Caco-2 (cell line): ENCODE results near the gene BEND3. TPM values are rescaled to one million over a fixed set of nuclear protein-coding genes. Genes with fewer than 3 reads are reported as not detected.

Experiments used
- BruUV-seq: library from RNA; stranded (reverse); fragments of 400-500 nt; replicated peaks from 2 replicates; lab custom pipeline; 2021; lab: Mats Ljungman, UMichigan
- CTCF ChIA-PET: fragments of 300-600 bp; sonication (Branson Sonifier 250); formaldehyde crosslinking; loops from one replicate; lab custom pipeline; 2022; ENCODE audit warnings: antibody characterized with exemption; lab: Charles Lee
- POLR2A ChIA-PET: fragments of 300-600 bp; sonication (Branson Sonifier 250); formaldehyde crosslinking; loops from one replicate; lab custom pipeline; 2022; ENCODE audit warnings: antibody characterized with exemption; lab: Charles Lee
- DNase-seq, 2 experiments: peaks; one replicate each; pipeline versions ENCODE4 v3.0.0 to v3.0.0-alpha.2; 2020 to 2022
- H3K27me3 ChIP-seq: replicated peaks from 2 replicates; pipeline ENCODE4 v1.6.0; 2011; ENCODE audit warnings: low read length; ENCODE audit not compliant: control insufficient read depth, insufficient read depth
- H3K36me3 ChIP-seq: 2 replicates; pipeline ENCODE4 v1.5.1; 2011; ENCODE audit warnings: low read length; ENCODE audit not compliant: control insufficient read depth, insufficient read depth
- H3K4me1 ChIP-seq: fragments of 250-450 bp; sonication (Bioruptor Pico); 2 replicates; pipeline ENCODE4 v1.5.1; 2020; ENCODE audit warnings: mild to moderate bottlenecking
- H3K4me3 ChIP-seq: 2 replicates; pipeline ENCODE4 v1.5.1; 2011; ENCODE audit warnings: low read depth, mild to moderate bottlenecking, control low read depth, low read length
- H3K9me3 ChIP-seq: fragments of 250-450 bp; sonication (Bioruptor Pico); 2 replicates; pipeline ENCODE4 v1.5.1; 2020; ENCODE audit warnings: mild to moderate bottlenecking, moderate library complexity
- H3K27ac Mint-ChIP-seq: one replicate; pipeline ENCODE4 v1.8.0; 2022; ENCODE audit warnings: mixed read lengths; ENCODE audit not compliant: unreplicated experiment
- H3K27me3 Mint-ChIP-seq: one replicate; pipeline ENCODE4 v1.8.0; 2022; ENCODE audit warnings: mixed read lengths; ENCODE audit not compliant: insufficient read depth, unreplicated experiment
- H3K36me3 Mint-ChIP-seq: one replicate; pipeline ENCODE4 v1.8.0; 2022; ENCODE audit warnings: mild to moderate bottlenecking, mixed read lengths; ENCODE audit not compliant: insufficient read depth, unreplicated experiment
- H3K4me1 Mint-ChIP-seq: one replicate; pipeline ENCODE4 v1.8.0; 2022; ENCODE audit warnings: low read depth, mixed read lengths; ENCODE audit not compliant: unreplicated experiment
- H3K4me3 Mint-ChIP-seq: one replicate; pipeline ENCODE4 v1.8.0; 2022; ENCODE audit warnings: mild to moderate bottlenecking, moderate library complexity, mixed read lengths; ENCODE audit not compliant: unreplicated experiment
- H3K9me3 Mint-ChIP-seq: one replicate; pipeline ENCODE4 v1.8.0; 2022; ENCODE audit warnings: mixed read lengths; ENCODE audit not compliant: unreplicated experiment
- intact Hi-C: fragments of 100-400 bp; cut with micrococcal nuclease; formaldehyde crosslinking; loops from one replicate; pipeline ENCODE4 v1.10.0; 2022; ENCODE audit not compliant: unreplicated experiment
- total RNA-seq: library from RNA; stranded (reverse); gene quantifications from 2 replicates; pipeline ENCODE4 v1.2.3, GENCODE V29; 2022
- TF ChIP-seq, protein P1 (sequence below), 2 experiments: fragments of 200-600 bp in 1 of 2; IDR thresholded peaks; 1 replicate in 1 of 2; 2 replicates in 1 of 2; pipeline versions ENCODE4 v1.5.1 to v1.8.0; 2011 to 2022; ENCODE audit warnings: antibody characterized with exemption in 1 of 2, control low read depth in 1 of 2, inconsistent platforms in 1 of 2, low read depth in 1 of 2, low read length in 1 of 2, mild to moderate bottlenecking in 1 of 2, moderate library complexity in 1 of 2; ENCODE audit not compliant: insufficient read depth in 1 of 2, severe bottlenecking in 1 of 2, unreplicated experiment in 1 of 2

Gene BEND3
- total RNA-seq, 1 experiment from 2014 or later, result 8.3 TPM

GRCh38 chr6:107083921-107084320, 31.4 kb downstream of the BEND3 start:
- POLR2A ChIA-PET, result no interaction called here
- intact Hi-C loops, result no loop called here
- no peak overlapping the region for H3K27ac Mint-ChIP-seq
- H3K4me1 ChIP-seq, result no peaks in the 10 kb centered on the region
- H3K4me3 ChIP-seq, result no peak overlapping the region
- H3K4me3 Mint-ChIP-seq, result no peak overlapping the region
- CTCF ChIA-PET, result interaction anchor here (1.0 kb wide), 1 partner anchor 30 kb away, joined by 4 read pairs; no protein-coding TSS in a partner anchor
- no peak for DNase-seq
- H3K36me3 ChIP-seq, result no peaks in the 10 kb centered on the region
- H3K27me3 ChIP-seq, result no peaks in the 10 kb centered on the region
- H3K27me3 Mint-ChIP-seq, result no peaks in the 10 kb centered on the region
- TF ChIP-seq, protein P1, sequence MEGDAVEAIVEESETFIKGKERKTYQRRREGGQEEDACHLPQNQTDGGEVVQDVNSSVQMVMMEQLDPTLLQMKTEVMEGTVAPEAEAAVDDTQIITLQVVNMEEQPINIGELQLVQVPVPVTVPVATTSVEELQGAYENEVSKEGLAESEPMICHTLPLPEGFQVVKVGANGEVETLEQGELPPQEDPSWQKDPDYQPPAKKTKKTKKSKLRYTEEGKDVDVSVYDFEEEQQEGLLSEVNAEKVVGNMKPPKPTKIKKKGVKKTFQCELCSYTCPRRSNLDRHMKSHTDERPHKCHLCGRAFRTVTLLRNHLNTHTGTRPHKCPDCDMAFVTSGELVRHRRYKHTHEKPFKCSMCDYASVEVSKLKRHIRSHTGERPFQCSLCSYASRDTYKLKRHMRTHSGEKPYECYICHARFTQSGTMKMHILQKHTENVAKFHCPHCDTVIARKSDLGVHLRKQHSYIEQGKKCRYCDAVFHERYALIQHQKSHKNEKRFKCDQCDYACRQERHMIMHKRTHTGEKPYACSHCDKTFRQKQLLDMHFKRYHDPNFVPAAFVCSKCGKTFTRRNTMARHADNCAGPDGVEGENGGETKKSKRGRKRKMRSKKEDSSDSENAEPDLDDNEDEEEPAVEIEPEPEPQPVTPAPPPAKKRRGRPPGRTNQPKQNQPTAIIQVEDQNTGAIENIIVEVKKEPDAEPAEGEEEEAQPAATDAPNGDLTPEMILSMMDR (IDR thresholded peaks at IDR 0.05; ENCODE audit: insufficient read depth in 1 of 2, low read depth in 1 of 2, low read length in 1 of 2, severe bottlenecking in 1 of 2, unreplicated experiment in 1 of 2), result no peak
- H3K4me1 Mint-ChIP-seq, result no peaks in the 10 kb centered on the region
- H3K9me3 ChIP-seq, result no peaks in the 10 kb centered on the region
- BruUV-seq, result no TSS peak
- H3K9me3 Mint-ChIP-seq, result no peaks in the 10 kb centered on the region
- H3K36me3 Mint-ChIP-seq, result no peaks in the 10 kb centered on the region

DNA sequence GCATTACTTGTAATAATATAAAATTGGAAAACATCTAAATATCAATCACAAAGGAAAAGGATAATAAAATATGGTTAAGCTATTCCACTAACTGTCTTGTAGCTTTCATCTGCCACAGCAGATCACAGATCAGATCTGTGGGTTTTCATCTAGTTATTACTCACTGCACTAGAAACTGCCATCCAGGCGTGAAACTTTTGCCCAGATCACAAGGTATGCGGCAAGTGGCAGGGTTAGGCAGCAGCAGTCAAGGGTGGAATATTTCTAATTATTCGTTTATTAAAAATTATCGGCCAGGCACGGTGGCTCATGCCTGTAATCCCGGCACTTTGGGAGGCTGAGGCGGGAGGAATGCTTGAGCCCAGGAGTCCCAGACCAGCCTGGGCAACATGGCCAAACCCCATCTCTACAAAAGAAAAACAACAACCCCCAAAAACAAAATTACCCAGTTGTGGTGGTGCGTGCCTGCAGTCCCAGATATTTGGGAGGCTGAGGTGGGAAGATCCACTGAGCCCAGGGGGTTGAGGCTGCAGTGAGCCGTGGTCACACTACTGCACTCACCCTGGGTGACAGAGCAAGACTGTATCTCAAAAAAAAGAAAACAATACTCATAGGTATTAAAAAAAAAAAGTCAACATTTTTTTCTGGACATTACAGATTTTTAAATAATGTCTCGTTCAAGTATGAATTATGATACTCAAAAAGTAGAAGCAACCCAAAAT, 32.1 kb downstream of the BEND3 start:
- intact Hi-C loops, result no loop called here
- H3K9me3 Mint-ChIP-seq, result no peaks in the 10 kb centered on the region

DNA sequence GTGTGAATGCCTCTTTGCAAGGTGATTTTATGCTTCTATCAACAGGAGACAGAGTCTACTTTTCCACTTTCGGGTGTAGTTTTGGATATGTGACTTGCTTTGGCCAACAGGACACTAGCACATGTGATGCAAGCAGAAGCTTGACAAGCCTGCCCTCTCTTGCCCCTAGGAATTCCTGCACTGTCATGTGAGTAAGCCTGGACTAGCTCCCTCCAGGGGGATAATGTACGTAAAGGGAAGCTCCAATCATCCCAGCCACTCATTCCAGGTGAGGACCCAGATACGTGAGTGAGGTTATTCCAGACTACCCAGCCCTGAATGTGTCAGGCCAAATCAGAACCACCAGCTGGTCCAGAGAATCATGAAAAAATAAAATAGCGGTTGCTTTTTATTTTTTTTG, 33.3 kb downstream of the BEND3 start:
- CTCF ChIA-PET, result interaction anchor here (0.7 to 1.1 kb wide), 2 partner anchors 28 to 32 kb away, joined by 3 to 6 read pairs; no protein-coding TSS in a partner anchor
- Mint-ChIP-seq H3K27me3 (no peaks in the 10 kb centered on the region), H3K36me3 (no peaks in the 10 kb centered on the region), H3K4me3 (no peak overlapping the region), H3K9me3 (no peaks in the 10 kb centered on the region), H3K27ac (no peak overlapping the region), H3K4me1 (no peaks in the 10 kb centered on the region)
- no TSS peak for BruUV-seq
- Histone ChIP-seq H3K27me3 (no peaks in the 10 kb centered on the region), H3K4me1 (no peaks in the 10 kb centered on the region), H3K4me3 (no peak overlapping the region), H3K36me3 (no peaks in the 10 kb centered on the region), H3K9me3 (no peaks in the 10 kb centered on the region)
- peak in 1 of 2 experiments; percentile 46 for DNase-seq
- TF ChIP-seq, protein P1 (IDR thresholded peaks at IDR 0.05; ENCODE audit: insufficient read depth in 1 of 2, low read depth in 1 of 2, low read length in 1 of 2, severe bottlenecking in 1 of 2, unreplicated experiment in 1 of 2), result peak in 1 of 2 experiments; percentile 39
- POLR2A ChIA-PET, result interaction anchor here (0.8 kb wide), 1 partner anchor 34 kb away, joined by 4 read pairs; the partner anchor contains the start of gene BEND3
- intact Hi-C loops, result no loop called here

More for the DNA sequence above, 32.1 kb downstream of the BEND3 start:
- Histone ChIP-seq H3K9me3 (no peaks in the 10 kb centered on the region), H3K27me3 (no peaks in the 10 kb centered on the region), H3K4me3 (no peak overlapping the region), H3K4me1 (no peaks in the 10 kb centered on the region), H3K36me3 (no peaks in the 10 kb centered on the region)
- H3K27me3 Mint-ChIP-seq, result no peaks in the 10 kb centered on the region
- TF ChIP-seq, protein P1 (IDR thresholded peaks at IDR 0.05; ENCODE audit: insufficient read depth in 1 of 2, low read depth in 1 of 2, low read length in 1 of 2, severe bottlenecking in 1 of 2, unreplicated experiment in 1 of 2), result no peak
- no TSS peak for BruUV-seq
- ChIA-PET CTCF (no interaction called here), POLR2A (no interaction called here)
- no peak for DNase-seq
- H3K4me3 Mint-ChIP-seq, result no peak overlapping the region
- no peak overlapping the region for H3K27ac Mint-ChIP-seq
- no peaks in the 10 kb centered on the region for H3K36me3 Mint-ChIP-seq
- H3K4me1 Mint-ChIP-seq, result no peaks in the 10 kb centered on the region
